Cardiac fibroblast (primary cell): ENCODE data around the gene FUCA2.

Source experiments
- DNase-seq, 2 donors: peaks; one replicate each; pipeline versions ENCODE4 v3.0.0 to v3.0.0-alpha.2; 2010; ENCODE audit warnings: low read depth in 2 of 2
- H3K4me3 ChIP-seq, 2 donors: replicated peaks in 1 of 2; 1 replicate in 1 of 2; 2 replicates in 1 of 2; pipeline ENCODE4 v1.5.1; 2011; ENCODE audit warnings: low read depth in 2 of 2, low read length in 2 of 2, mild to moderate bottlenecking in 2 of 2, moderate library complexity in 1 of 2
- CTCF ChIP-seq: IDR thresholded peaks from one replicate; pipeline ENCODE4 v1.5.1; 2011; ENCODE audit warnings: low read depth, mild to moderate bottlenecking, low read length, inconsistent platforms

FUCA2 gene

GRCh38 chr6:143510991-143511891, at the start of gene FUCA2:
TSS of gene FUCA2 (minus strand) at chr6:143511720. CDS start at chr6:143511634, 86 bp downstream.
- peak; percentile 93 for DNase-seq
- H3K4me3 ChIP-seq, result peak within 1 kb of the TSS; percentile 72 to 77
- peak; percentile 6 for TF ChIP-seq CTCF

- H3K4me3 ChIP-seq, result no peak overlapping the region
- DNase-seq, result no peak
- TF ChIP-seq CTCF, result no peak
Measured at GRCh38 chr6:143561105-143561704, 49.7 kb upstream of the FUCA2 start.

GRCh38 chr6:143559051-143559660, 47.6 kb upstream of the FUCA2 start:
- no peak for DNase-seq
- H3K4me3 ChIP-seq, result no peak overlapping the region
- no peak for TF ChIP-seq CTCF

- no peak for TF ChIP-seq CTCF
- DNase-seq, result peak; percentile 30 to 64
- no peak overlapping the region for H3K4me3 ChIP-seq
Measured at GRCh38 chr6:143556529-143556928, 45.0 kb upstream of the FUCA2 start.

GRCh38 chr6:143555582-143555981, 44.1 kb upstream of the FUCA2 start:
- no peak overlapping the region for H3K4me3 ChIP-seq
- no peak for TF ChIP-seq CTCF
- no peak for DNase-seq

GRCh38 chr6:143555071-143555492, 43.6 kb upstream of the FUCA2 start:
- TF ChIP-seq CTCF, result no peak
- no peak overlapping the region for H3K4me3 ChIP-seq
- DNase-seq, result no peak
